Measurements from ENCODE around the gene RHBDL3. TPM values are rescaled to one million over a fixed set of nuclear protein-coding genes. Genes with fewer than 3 reads are reported as not detected.

RHBDL3 gene
- total and polyA plus RNA-seq, 10 of the 15 experiments (the other 5 are each of a cell fraction or from before 2014, with no cell fraction given), result 0.04 to 0.24 (median 0.04) TPM; not detected in 5

DNA sequence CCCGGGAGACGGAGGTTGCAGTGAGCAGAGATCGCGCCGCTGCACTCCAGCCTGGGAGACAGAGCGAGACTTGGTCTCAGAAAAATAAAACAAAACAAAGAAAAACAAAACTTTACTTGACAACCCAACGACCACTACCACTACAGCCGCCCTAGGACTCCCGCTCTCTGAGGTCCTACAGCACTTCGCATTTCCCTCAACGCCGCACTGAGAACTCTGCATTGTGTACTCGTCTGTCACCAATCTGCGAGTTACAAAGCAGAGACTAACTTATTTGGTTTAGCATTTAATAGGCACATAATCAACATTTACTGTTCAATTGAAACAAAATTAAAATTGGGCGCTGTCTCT is 83.8 kb downstream of the RHBDL3 start (continued):
- TF ChIP-seq MYC (IDR thresholded peaks at IDR 0.05; ENCODE audit: insufficient read depth, insufficient read length, insufficient replicate concordance, low read length, severe bottlenecking), result no peak
- 0 out of 2 replicates have a peak, but pooled peaks have one; percentile 43 for TF ChIP-seq SMARCA5 (IDR thresholded peaks at IDR 0.05)
- TF ChIP-seq CHD4 (IDR thresholded peaks at IDR 0.05), result no peak
- no peak for TF ChIP-seq NBN (IDR thresholded peaks at IDR 0.05)
- TF ChIP-seq IRF4 (IDR thresholded peaks at IDR 0.05; ENCODE audit: low read depth, low read length), result no peak
- TF ChIP-seq BCL11A (IDR thresholded peaks at IDR 0.05; ENCODE audit: low read depth, low read length), result no peak
- TF ChIP-seq TCF7 (IDR thresholded peaks at IDR 0.05; ENCODE audit: borderline replicate concordance), result no peak
- TF ChIP-seq, protein P1, sequence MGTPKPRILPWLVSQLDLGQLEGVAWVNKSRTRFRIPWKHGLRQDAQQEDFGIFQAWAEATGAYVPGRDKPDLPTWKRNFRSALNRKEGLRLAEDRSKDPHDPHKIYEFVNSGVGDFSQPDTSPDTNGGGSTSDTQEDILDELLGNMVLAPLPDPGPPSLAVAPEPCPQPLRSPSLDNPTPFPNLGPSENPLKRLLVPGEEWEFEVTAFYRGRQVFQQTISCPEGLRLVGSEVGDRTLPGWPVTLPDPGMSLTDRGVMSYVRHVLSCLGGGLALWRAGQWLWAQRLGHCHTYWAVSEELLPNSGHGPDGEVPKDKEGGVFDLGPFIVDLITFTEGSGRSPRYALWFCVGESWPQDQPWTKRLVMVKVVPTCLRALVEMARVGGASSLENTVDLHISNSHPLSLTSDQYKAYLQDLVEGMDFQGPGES (IDR thresholded peaks at IDR 0.05), result no peak
- no peak for TF ChIP-seq MYB (IDR thresholded peaks at IDR 0.05; ENCODE audit: borderline replicate concordance, low read depth, low read length)
- no peak for TF ChIP-seq JUND (IDR thresholded peaks at IDR 0.05; ENCODE audit: low read depth, low read length)
- TF ChIP-seq SMC3 (IDR thresholded peaks at IDR 0.05; ENCODE audit: borderline replicate concordance, low read length), result no peak
- TF ChIP-seq RAD21 (IDR thresholded peaks at IDR 0.05; ENCODE audit: insufficient read depth, low read depth, low read length), result no peak
- no peak for TF ChIP-seq EED (IDR thresholded peaks at IDR 0.05; ENCODE audit: low read depth)
- peak; percentile 46; the same call in 1 of the 2 replicates for TF ChIP-seq LARP7 (IDR thresholded peaks at IDR 0.05)
- TF ChIP-seq TCF3 (IDR thresholded peaks at IDR 0.05; ENCODE audit: borderline replicate concordance, insufficient read depth, low read depth, low read length), result no peak
- TF ChIP-seq ATF7 (IDR thresholded peaks at IDR 0.05; ENCODE audit: low read depth), result no peak
- TF ChIP-seq, protein P2, sequence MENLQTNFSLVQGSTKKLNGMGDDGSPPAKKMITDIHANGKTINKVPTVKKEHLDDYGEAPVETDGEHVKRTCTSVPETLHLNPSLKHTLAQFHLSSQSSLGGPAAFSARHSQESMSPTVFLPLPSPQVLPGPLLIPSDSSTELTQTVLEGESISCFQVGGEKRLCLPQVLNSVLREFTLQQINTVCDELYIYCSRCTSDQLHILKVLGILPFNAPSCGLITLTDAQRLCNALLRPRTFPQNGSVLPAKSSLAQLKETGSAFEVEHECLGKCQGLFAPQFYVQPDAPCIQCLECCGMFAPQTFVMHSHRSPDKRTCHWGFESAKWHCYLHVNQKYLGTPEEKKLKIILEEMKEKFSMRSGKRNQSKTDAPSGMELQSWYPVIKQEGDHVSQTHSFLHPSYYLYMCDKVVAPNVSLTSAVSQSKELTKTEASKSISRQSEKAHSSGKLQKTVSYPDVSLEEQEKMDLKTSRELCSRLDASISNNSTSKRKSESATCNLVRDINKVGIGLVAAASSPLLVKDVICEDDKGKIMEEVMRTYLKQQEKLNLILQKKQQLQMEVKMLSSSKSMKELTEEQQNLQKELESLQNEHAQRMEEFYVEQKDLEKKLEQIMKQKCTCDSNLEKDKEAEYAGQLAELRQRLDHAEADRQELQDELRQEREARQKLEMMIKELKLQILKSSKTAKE (IDR thresholded peaks at IDR 0.05; ENCODE audit: low read depth, poor library complexity, severe bottlenecking), result no peak
- no peak for TF ChIP-seq CREM (IDR thresholded peaks at IDR 0.05; ENCODE audit: low read depth)
- TF ChIP-seq, protein P3, sequence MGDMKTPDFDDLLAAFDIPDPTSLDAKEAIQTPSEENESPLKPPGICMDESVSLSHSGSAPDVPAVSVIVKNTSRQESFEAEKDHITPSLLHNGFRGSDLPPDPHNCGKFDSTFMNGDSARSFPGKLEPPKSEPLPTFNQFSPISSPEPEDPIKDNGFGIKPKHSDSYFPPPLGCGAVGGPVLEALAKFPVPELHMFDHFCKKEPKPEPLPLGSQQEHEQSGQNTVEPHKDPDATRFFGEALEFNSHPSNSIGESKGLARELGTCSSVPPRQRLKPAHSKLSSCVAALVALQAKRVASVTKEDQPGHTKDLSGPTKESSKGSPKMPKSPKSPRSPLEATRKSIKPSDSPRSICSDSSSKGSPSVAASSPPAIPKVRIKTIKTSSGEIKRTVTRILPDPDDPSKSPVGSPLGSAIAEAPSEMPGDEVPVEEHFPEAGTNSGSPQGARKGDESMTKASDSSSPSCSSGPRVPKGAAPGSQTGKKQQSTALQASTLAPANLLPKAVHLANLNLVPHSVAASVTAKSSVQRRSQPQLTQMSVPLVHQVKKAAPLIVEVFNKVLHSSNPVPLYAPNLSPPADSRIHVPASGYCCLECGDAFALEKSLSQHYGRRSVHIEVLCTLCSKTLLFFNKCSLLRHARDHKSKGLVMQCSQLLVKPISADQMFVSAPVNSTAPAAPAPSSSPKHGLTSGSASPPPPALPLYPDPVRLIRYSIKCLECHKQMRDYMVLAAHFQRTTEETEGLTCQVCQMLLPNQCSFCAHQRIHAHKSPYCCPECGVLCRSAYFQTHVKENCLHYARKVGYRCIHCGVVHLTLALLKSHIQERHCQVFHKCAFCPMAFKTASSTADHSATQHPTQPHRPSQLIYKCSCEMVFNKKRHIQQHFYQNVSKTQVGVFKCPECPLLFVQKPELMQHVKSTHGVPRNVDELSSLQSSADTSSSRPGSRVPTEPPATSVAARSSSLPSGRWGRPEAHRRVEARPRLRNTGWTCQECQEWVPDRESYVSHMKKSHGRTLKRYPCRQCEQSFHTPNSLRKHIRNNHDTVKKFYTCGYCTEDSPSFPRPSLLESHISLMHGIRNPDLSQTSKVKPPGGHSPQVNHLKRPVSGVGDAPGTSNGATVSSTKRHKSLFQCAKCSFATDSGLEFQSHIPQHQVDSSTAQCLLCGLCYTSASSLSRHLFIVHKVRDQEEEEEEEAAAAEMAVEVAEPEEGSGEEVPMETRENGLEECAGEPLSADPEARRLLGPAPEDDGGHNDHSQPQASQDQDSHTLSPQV (IDR thresholded peaks at IDR 0.05), result no peak
- 0 out of 2 replicates have a peak, but pooled peaks have one; percentile 36 for TF ChIP-seq ZNF217 (IDR thresholded peaks at IDR 0.05)
- no peak for TF ChIP-seq ZNF24 (IDR thresholded peaks at IDR 0.05)
- TF ChIP-seq EP300 (IDR thresholded peaks at IDR 0.05; ENCODE audit: borderline replicate concordance in 1 of 2, control insufficient read depth in 1 of 2, low read depth in 2 of 2, low read length in 2 of 2), result no peak
- no peak for TF ChIP-seq CHD2 (IDR thresholded peaks at IDR 0.05; ENCODE audit: borderline replicate concordance, low read depth, low read length)
- TF ChIP-seq GATAD2B (conservative IDR thresholded peaks at IDR 0.05; ENCODE audit: low read depth), result no peak
- no peak for TF ChIP-seq MXI1 (IDR thresholded peaks at IDR 0.05; ENCODE audit: low read depth, low read length)
- TF ChIP-seq POLR2AphosphoS2 (IDR thresholded peaks at IDR 0.05; ENCODE audit: low read depth, low read length), result no peak; the same call in 1 of the 2 replicates
